Measurements from ENCODE around the gene VAMP4. TPM values are rescaled to one million over a fixed set of nuclear protein-coding genes. Genes with fewer than 3 reads are reported as not detected.

VAMP4 gene
- total RNA-seq, 2 experiments from 2014 or later: 14.7 to 16.1 TPM

DNA sequence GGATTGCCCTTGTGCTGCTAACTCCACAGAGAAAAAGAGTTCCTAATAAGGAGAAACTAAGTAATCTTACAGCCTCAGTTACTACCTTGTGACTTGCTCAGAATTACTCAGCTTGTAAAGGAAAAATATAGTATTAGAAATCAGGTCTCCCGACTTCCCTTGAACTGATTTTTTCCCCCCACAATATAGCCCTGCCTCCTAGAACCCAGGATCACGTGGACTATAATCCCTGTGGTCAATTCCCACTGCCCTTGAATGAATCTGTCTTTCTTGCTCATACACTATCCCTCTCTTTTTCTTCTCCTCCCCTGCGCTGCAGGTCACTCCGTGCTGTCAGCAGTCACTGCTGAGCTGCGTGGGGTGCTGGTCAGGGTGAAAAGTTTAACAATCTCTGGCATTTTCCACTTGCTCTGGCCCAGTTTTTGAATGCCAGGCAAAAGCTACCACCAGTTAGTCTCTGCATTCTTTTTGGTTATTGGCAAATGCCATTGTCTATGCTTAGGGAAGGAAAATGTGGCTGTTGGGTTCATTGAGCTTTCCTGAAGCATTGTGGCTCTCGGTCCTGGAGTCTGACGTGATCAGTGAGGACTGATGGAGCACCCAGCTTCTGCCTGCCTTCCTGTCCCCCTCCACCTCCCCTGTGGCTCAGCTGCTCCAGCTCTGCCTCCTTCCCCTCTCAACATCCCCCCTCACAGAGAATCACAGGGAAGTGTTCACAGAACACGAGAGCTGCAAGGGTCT is 87.5 kb downstream of the VAMP4 start:
- H3K9me3 Mint-ChIP-seq: no peaks in the 10 kb centered on the region
- H3K36me3 Mint-ChIP-seq (ENCODE audit: low read depth): no peaks in the 10 kb centered on the region
- peaks cover 13% of the 10 kb centered on the region for H3K4me1 Mint-ChIP-seq
- peaks cover 19% of the 10 kb centered on the region for H3K27me3 Mint-ChIP-seq
- ChIA-PET CTCF (interaction anchor here (1.1 to 2.7 kb wide), 3 partner anchors 9 to 330 kb away, joined by 3 to 26 read pairs (median 4); no protein-coding TSS in a partner anchor), POLR2A (no interaction called here)
- no peak overlapping the region for H3K4me3 Mint-ChIP-seq
- no peak overlapping the region for H3K27ac Mint-ChIP-seq
- DNase-seq: no peak

DNA sequence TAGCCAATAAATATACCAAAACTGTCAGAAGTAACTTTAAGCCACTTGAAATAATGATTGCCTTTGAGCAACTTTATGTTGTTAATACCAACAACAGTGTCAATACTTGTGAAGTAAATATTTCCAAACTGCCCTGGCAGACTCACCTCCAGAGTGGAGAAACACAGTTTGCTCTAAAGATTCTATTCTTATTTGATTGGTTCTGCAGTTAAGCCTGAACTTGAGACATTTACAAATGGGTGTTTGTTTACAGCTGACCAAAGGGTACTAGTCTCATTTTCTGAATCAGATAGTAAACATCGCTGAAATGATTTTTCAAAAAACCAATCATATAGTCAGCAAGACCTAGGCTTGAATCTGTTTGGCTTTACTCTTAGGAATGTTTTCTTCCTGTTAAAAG is 88.1 kb downstream of the VAMP4 start:
- Mint-ChIP-seq H3K36me3 (ENCODE audit: low read depth) (no peaks in the 10 kb centered on the region), H3K27ac (no peak overlapping the region), H3K27me3 (peaks cover 19% of the 10 kb centered on the region), H3K4me1 (peaks cover 13% of the 10 kb centered on the region), H3K9me3 (no peaks in the 10 kb centered on the region), H3K4me3 (no peak overlapping the region)
- ChIA-PET POLR2A (no interaction called here), CTCF (interaction anchor here (2.7 kb wide), 1 partner anchor 9 kb away, joined by 26 read pairs; no protein-coding TSS in a partner anchor)
- DNase-seq: no peak

DNA sequence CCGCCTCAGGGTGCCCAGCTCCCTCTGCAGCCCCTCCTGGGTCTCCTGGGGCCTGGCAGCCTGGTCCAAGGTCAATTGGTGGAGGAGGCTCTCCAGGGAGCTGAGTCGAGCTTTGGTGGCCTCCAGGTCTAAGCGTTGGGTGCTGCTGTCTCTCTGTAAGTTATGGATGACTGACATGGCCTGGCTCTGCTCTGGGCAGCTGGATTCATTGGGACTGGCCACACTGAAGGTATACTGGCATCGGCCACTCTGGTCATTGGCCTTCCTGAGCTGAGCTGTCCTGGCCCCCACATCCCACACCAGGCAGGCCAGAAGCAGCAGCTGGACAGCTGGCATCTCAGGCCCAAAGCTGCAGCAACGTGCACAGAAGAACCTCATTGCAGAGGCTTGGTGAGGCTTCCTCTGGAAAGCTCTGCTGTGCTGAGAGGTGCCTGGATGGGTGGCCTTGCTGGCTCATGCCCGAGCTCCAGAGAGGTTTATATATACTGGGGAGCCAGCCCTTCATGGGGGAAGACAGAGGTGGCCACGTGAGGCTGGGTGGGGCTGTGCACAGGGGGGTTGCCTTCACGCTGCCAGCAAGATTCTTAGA is 89.5 kb downstream of the VAMP4 start, which contains the start of gene MYOC:
MYOC (minus strand) TSS at position 455 of the 589 bp plus-strand sequence; CDS start at position 378, 77 bp downstream.
- POLR2A ChIA-PET: no interaction called here
- Mint-ChIP-seq H3K9me3 (no peaks in the 10 kb centered on the region), H3K36me3 (ENCODE audit: low read depth) (no peaks in the 10 kb centered on the region), H3K27ac (no peak within 1 kb of the TSS), H3K4me1 (peaks cover 13% of the 10 kb centered on the region), H3K27me3 (peaks cover 19% of the 10 kb centered on the region), H3K4me3 (no peak within 1 kb of the TSS)
- CTCF ChIA-PET: interaction anchor here (0.9 kb wide), 2 partner anchors 30 to 270 kb away, joined by 3 read pairs; partner anchors contain the start of gene MYOCOS
- no peak for DNase-seq

Other genes starting within 250 kb of the VAMP4 start
- under 1 TPM; 0.12 to 0.17 TPM for gene MYOCOS, start 119.8 kb downstream of the VAMP4 start, total RNA-seq
- gene MYOC, start 89.4 kb downstream of the VAMP4 start, total RNA-seq: not detected
- gene METTL13, start 39.6 kb upstream of the VAMP4 start, total RNA-seq: 10 to 100 TPM; 40.0 to 40.5 TPM
- gene DNM3, start 99.4 kb upstream of the VAMP4 start, total RNA-seq: 1 to 10 TPM; 2.1 TPM

Measured in activated CD4-positive, alpha-beta T cell treated with anti-CD3 and anti-CD28 coated beads, Interleukin-2, amount 10 ng/mL, durations not matched to agents 7 days and 5 days (primary cell).